NCI-H524 (cell line): ENCODE data around the gene SSH2.
"Not testable (repeated sequence)": the region's sequence is repeated elsewhere in the genome, so short reads cannot be mapped to it uniquely, and the experiment has no call there.

Source experiments
- DNase-seq, 2 experiments: peaks; one replicate each; lab custom pipeline; 2025; lab: John Stamatoyannopoulos, UW

SSH2 gene

GRCh38 chr17:29782917-29783316 lies 147.1 kb downstream of the SSH2 start:
- no peak for DNase-seq

- DNase-seq, result not testable (repeated sequence)
These were observed 150.2 kb downstream of the SSH2 start for GRCh38 chr17:29779812-29780190.

GRCh38 chr17:29778956-29779811 lies 150.8 kb downstream of the SSH2 start:
- DNase-seq, result peak; percentile 51 to 84

DNA sequence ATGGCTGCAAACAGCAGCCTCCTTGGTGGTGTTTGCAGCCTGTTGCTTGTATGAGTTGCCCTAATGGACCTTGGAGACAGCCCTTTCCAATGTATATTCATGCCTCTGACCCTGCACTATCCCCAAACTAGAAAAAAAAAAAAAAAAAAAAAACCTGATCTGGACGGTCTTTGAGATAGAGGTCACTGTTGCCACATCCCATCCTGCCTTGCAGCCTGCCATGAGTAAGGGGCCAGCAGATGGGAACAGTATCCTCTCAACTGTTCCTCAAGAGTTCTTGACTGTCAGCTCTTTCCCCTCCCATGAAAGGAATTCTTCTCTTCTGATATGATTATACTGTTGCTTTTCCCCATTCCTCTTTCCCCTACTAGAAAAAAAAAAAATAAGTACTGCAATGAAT lies 152.4 kb downstream of the SSH2 start:
- peak in 1 of 2 experiments; percentile 75 for DNase-seq

DNA sequence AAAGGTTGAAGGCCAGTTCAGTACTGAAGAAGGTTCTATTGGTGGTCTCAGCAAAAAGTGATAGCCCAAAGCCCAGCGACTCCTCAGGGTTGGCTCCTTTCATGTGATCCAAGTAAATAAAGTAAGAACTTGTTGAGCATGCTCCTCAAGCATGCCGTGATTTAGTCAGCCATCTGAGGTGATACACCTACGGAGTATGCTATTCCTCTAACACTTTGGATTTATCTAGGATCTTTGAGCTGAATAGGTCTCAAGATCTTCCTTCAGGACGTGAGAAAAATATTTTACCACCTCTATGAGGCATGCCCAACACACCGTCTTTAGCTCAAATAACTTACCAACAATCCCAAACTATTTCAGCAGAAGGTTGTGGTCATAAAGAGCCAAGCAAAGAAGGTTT lies 154.0 kb downstream of the SSH2 start:
- no peak for DNase-seq

DNA sequence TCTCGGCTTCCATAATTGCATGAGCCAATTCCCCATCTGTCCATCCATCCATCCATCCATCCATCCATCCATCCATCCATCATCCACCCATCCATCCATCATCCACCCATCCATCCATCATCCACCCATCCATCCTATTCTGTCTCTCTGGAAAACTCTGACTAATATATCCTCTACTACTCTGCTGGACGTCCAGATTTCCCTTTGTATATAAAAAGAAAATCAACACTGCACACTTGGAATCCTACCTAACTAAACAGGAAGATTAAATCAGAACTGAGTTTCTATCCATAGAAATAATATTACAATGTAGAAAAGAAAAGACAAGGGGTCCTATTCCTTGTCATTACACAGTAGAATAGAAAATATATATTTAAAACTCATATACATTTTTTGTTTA lies 157.0 kb downstream of the SSH2 start:
- DNase-seq, result no peak

DNA sequence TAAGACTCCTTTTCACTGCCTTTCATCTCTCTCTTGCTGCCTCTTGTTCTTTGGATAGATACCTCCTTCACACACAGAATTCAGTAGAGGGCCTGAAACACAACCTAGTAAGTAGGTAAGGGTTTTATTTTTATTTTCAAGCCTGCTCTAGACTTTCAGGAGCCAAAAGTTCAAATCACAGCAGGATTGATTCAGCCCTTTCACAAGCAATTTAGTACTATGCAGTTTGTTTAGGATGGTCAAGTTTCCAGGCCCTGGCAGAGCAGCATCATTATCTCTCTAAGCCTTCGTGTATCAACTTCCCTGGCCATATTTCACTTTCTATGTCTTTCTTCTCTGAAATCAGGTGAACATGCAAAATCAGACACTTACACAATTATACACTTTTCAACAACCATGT lies 158.5 kb downstream of the SSH2 start:
- DNase-seq, result no peak

DNA sequence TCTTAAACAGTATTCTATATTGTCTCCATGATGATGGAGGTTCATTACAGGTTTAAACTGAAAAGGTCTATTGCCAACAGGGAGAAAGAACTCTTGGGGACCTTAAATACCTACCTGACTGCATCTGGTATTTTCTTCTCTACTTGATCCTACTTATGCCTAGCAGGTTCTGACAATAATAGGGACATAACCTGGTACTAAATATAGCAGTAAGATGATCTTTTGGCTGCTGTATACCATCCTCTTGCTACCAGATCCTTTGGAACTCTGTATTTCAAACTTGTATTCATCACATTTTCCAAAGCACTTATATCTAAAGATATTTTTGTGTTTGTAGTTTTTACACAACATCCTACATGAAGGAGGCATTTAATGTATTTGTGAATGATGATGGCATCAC lies 160.8 kb downstream of the SSH2 start:
- no peak for DNase-seq

DNA sequence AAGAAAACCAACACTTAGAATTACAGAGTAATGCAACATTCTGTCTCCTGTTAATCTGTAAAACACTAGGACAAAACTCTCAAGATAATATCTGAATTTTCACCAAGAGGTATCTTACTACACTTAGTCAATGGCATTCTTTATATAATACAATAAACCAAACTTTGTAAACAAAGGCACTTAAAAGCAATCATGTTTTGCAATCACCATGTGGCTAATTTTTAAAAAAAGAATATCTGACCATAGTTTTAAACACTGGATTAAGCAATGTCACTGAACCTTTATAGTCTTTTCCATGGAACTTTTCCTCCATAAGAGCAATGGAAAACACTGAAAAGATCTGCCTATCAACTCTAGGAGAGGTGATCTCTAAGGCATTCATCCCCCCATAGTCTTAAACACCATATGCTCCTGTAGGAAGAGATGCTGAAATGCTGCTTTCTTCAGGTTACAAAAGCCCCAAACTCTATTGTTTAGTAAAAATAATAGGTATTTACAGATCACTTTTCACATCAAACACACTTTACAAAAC lies 163.2 kb downstream of the SSH2 start:
- peak; percentile 37 to 60 for DNase-seq

GRCh38 chr17:29764748-29765147 lies 165.3 kb downstream of the SSH2 start:
- DNase-seq, result no peak

GRCh38 chr17:29764217-29764616 lies 165.8 kb downstream of the SSH2 start:
- DNase-seq, result no peak

GRCh38 chr17:29763273-29763672 lies 166.8 kb downstream of the SSH2 start:
- no peak for DNase-seq

DNA sequence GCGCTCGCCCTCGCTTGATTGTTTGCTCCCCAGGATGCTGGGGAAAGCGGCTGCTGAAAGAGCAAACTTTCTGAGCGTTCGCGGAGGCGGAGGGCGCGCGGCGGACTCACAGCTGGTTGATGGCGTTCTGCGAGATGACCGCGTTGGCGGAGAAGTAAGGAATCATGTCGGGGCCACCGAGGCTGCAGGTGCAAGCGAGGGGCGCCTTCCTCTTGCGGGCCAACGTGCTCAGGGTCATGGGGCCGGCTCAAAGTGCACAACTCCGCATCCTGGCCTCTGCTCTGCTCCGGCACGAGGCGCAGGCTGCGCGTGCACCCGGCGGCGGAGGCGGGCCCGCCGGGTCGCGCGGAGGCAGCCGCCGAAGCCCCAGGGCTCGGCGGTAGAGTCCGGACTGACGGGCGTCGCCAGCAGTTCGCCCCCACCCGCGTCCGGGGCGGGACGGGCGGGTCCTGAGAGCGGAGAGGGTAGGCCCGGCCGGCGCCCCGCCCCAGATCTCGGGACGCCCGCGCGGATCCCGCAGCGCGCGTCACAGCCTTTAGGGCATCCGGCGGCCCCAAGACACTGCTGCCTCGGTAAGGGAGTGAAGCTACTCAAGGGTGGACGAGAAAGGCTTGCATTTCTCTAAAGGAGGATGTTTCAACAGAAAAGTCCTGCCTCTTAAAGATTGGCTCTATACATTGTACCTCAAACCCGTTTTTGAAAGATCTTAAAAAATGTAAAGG lies 168.8 kb downstream of the SSH2 start:
- peak; percentile 82 to 85 for DNase-seq

DNA sequence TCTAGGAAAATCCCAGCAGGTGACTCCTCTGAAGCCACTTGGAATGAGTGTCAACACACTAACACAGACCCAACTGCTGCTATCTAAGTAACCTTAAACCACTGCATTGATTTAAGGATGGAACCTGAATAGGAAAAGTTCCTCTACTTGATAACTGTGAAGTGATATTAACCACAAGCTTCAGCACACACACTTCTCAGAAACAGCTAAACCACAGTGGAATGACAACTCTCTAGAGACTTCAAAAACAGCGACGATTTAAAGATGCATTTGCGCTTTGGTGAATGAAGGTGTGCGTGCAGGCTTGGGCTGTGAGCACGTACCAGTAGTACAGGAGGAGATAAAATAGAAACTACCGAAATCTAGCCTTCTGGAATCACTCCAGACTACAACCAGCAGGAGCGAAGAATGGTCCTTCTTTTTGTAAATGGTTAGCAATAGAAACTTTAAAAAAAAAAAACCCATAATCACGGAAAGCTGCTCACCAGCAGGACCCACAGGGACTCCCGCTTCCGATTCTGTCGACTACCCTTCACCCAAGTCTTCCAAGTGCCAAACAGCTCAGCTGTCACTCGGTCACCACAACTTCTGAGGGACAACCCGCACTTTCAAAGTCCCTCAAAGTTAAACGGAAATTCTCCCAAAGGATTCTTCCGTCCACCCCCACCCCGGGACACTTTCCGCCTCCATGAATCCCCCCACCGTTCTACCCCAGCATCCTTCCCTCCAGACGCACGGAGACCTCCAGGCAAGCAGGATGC lies 169.6 kb downstream of the SSH2 start:
- DNase-seq, result peak; percentile 35 to 53

DNA sequence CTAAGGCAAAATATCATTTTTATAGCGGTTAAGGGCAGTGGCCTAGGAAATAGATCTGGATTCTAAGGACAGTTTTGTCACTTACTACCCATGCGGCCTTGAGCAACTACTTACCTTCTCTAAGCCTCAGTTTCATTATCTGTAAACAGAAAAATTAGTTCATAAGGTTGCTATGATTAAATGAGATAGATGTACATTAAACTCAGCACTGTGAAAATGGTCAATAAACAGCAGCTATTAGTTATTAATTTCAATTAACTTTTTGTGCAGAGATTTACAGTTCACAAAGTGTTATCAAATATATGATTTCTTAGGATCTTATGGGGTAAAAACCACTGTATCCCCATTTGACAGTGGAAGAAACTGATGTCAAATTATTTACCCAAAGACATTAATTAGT lies 171.8 kb downstream of the SSH2 start:
- no peak for DNase-seq

DNA sequence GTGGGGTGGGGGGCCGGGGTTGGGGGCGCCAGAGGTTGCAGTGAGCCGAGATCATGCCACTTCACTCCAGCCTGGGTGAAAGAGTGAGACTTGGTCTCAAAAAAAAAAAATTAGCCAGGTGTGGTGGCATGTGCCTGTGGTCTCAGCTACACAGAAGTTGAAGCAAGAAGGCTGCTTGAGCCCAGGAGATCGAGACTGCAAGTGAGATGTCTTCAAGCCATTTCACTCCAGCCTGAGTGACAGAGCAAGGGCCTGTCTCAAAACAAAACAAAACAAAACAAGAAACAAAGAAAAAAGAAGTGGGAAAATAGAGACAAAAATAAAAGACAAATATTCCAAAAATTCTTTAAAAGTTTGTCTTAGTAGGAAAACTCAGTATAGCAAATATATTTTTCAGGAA lies 172.2 kb downstream of the SSH2 start:
- no peak for DNase-seq

GRCh38 chr17:29753845-29754439 lies 176.1 kb downstream of the SSH2 start:
- no peak for DNase-seq

DNA sequence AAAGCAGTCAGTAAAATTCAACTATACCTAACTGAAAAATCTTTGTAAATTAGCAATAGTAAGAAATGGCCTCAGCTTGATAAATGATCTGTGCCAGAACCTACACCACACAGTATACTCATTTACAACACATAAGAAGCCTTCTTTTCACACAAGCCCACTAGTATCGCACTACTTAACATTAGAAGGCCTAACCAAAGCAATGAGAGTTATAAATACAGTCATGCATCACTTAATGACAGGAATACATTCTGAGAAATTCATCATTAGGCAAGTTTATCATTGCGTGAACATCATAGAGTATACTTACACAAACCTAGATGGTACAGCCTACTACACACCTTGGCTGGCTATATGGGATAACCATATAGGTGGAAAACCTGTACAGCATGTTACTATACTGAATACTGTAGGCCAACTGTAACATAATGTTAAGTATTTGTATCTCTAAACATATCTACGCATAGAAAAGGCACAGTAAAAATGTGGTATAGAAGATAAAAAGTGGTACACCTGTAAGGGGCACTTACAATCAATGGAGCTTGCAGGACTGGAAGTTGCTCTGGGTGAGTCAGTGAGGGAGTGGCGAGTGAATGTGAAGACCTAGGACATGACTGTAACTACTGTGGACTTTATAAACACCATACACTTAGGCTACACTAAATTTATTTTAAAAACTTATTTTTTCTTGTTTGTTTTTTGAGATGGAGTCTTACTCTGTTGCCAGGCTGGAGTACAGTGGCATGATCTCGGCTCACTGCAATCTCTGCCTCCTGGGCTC lies 180.8 kb downstream of the SSH2 start:
- DNase-seq, result no peak

- no peak for DNase-seq
These were observed 181.6 kb downstream of the SSH2 start for GRCh38 chr17:29748400-29748799.

DNA sequence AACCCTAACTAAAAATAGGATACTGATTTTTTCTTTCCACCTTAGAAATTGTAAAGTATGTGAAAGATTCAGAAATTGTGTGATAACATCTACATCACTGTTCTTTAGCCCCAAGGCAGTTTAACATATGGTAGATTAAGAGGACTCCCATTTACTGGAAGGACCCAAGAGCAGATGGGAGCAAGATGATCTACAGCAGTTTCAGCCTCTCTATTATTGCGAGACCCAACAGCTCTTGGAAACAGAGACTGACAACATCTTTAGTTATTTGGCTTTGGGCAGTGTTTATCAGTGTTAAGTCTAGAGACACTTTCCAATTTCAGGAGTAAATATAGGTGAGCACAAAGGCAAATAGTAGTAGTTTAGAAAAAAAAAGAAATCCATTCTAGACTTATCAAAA lies 182.4 kb downstream of the SSH2 start:
- DNase-seq, result peak; percentile 66 to 88

GRCh38 chr17:29746669-29747068 lies 183.4 kb downstream of the SSH2 start:
- DNase-seq, result no peak
